ENCODE measurements around the gene HOXC12. TPM values are rescaled to one million over a fixed set of nuclear protein-coding genes. Genes with fewer than 3 reads are reported as not detected.

The HOXC12 gene
- total RNA-seq, 1 donor = under 0.01 TPM

GRCh38 chr12:53985994-53986685 lies 31.4 kb downstream of the HOXC12 start:
- H3K4me1 ChIP-seq (ENCODE audit: insufficient read depth, low read length) = peaks cover 49% of the 10 kb centered on the region
- no peaks in the 10 kb centered on the region for H3K27me3 ChIP-seq (ENCODE audit: insufficient read depth, low read length)
- H3K79me2 ChIP-seq (ENCODE audit: insufficient read depth, low read length) = peaks cover 62% of the 10 kb centered on the region
- H3K4me3 ChIP-seq (ENCODE audit: insufficient read depth, low read length) = peak overlapping the region; percentile 93
- peak overlapping the region; percentile 91 for H3K27ac ChIP-seq (ENCODE audit: low read depth, low read length)
- no peaks in the 10 kb centered on the region for H3K36me3 ChIP-seq (ENCODE audit: insufficient read depth, low read length)
- peak overlapping the region; percentile 93 for H2AFZ ChIP-seq (ENCODE audit: low read length)
- no peak for TF ChIP-seq CTCF (IDR thresholded peaks at IDR 0.05; ENCODE audit: extremely low read depth, low read depth, low read length)
- H3K4me2 ChIP-seq (ENCODE audit: insufficient read depth, low read length) = peak overlapping the region; percentile 99
- H4K20me1 ChIP-seq (ENCODE audit: insufficient read depth, low read length) = peaks cover 10% of the 10 kb centered on the region
- no peaks in the 10 kb centered on the region for H3K9me3 ChIP-seq (ENCODE audit: low read depth, low read length)
- DNase-seq (ENCODE audit: insufficient read length, low spot score, missing footprints) = peak; percentile 95

DNA sequence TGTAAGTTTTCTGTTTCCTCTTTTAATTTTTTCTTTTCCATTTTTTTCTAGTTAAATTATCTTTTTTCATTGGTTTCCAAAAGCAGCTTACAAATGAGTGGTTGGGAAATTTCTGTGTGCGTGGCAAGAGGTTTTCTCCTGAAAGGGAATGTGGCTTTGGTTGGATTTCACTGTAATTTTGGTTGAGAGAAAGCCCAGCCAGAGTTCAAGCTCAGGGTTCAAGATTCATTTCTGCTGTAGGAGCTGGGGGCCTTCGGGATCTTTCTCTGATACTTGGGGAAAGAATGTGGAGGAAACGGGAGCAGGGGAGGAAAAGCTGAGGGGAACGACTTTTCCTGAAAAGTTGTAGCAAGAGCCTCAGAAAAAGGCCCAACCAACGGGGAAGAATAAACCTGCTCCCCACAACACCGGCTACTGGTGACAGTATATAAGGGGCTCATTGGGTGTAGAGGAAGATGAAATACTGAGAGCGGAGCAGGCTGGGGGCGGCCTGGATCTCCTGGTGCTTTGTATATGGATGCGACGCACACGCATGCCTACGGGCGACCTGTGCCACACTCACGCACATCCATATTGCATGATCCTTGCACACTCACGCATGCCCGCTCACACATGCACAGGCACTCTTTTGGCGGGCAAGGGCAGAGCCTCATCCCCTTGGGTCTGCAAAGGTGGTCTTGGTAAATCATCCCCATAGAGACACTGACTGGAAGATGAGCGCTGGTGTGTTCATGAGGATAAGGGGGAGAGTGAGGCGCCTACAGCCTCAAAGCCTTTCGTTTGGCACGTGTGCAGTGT lies 32.2 kb downstream of the HOXC12 start:
- H2AFZ ChIP-seq (ENCODE audit: low read length) = peak overlapping the region; percentile 93
- H3K79me2 ChIP-seq (ENCODE audit: insufficient read depth, low read length) = peaks cover 69% of the 10 kb centered on the region
- H3K27ac ChIP-seq (ENCODE audit: low read depth, low read length) = peak overlapping the region; percentile 91
- no peaks in the 10 kb centered on the region for H3K27me3 ChIP-seq (ENCODE audit: insufficient read depth, low read length)
- peak overlapping the region; percentile 99 for H3K4me2 ChIP-seq (ENCODE audit: insufficient read depth, low read length)
- no peak for TF ChIP-seq CTCF (IDR thresholded peaks at IDR 0.05; ENCODE audit: extremely low read depth, low read depth, low read length)
- peaks cover 54% of the 10 kb centered on the region for H3K4me1 ChIP-seq (ENCODE audit: insufficient read depth, low read length)
- H3K9me3 ChIP-seq (ENCODE audit: low read depth, low read length) = no peaks in the 10 kb centered on the region
- H3K4me3 ChIP-seq (ENCODE audit: insufficient read depth, low read length) = peak overlapping the region; percentile 93
- no peaks in the 10 kb centered on the region for H3K36me3 ChIP-seq (ENCODE audit: insufficient read depth, low read length)
- peaks cover 16% of the 10 kb centered on the region for H4K20me1 ChIP-seq (ENCODE audit: insufficient read depth, low read length)
- peak; percentile 90 for DNase-seq (ENCODE audit: insufficient read length, low spot score, missing footprints)

GRCh38 chr12:53987787-53988230 lies 33.1 kb downstream of the HOXC12 start:
- Histone ChIP-seq H4K20me1 (ENCODE audit: insufficient read depth, low read length) (peaks cover 22% of the 10 kb centered on the region), H3K27me3 (ENCODE audit: insufficient read depth, low read length) (no peaks in the 10 kb centered on the region), H3K4me1 (ENCODE audit: insufficient read depth, low read length) (peaks cover 54% of the 10 kb centered on the region), H2AFZ (ENCODE audit: low read length) (no peak overlapping the region), H3K9me3 (ENCODE audit: low read depth, low read length) (no peaks in the 10 kb centered on the region), H3K27ac (ENCODE audit: low read depth, low read length) (no peak overlapping the region), H3K4me3 (ENCODE audit: insufficient read depth, low read length) (peak overlapping the region; percentile 23), H3K4me2 (ENCODE audit: insufficient read depth, low read length) (peak overlapping the region; percentile 99), H3K36me3 (ENCODE audit: insufficient read depth, low read length) (no peaks in the 10 kb centered on the region), H3K79me2 (ENCODE audit: insufficient read depth, low read length) (peaks cover 79% of the 10 kb centered on the region)
- TF ChIP-seq CTCF (IDR thresholded peaks at IDR 0.05; ENCODE audit: extremely low read depth, low read depth, low read length) = no peak
- no peak for DNase-seq (ENCODE audit: insufficient read length, low spot score, missing footprints)
